Astrocyte (in vitro differentiated cells and primary cell): ENCODE results near the gene EVL. TPM values are rescaled to one million over a fixed set of nuclear protein-coding genes. Genes with fewer than 3 reads are reported as not detected.

Source experiments
- DNase-seq: peaks from one replicate; pipeline ENCODE4 v3.0.0-alpha.2; 2010; ENCODE audit warnings: low read depth
- FAIRE-seq: peaks from 2 replicates; lab custom pipeline; 2011; peaks lifted over from hg19 to GRCh38; lab: Jason Lieb, UNC
- H2AFZ ChIP-seq: 2 replicates; pipeline ENCODE4 v1.6.0; 2012; ENCODE audit warnings: low read depth, low read length, inconsistent platforms
- H3K27ac ChIP-seq: 2 replicates; pipeline ENCODE4 v1.5.1; 2011; ENCODE audit warnings: low read depth, low read length, inconsistent platforms
- H3K27me3 ChIP-seq: 2 replicates; pipeline ENCODE4 v1.6.0; 2011; ENCODE audit warnings: low read length, inconsistent platforms; ENCODE audit not compliant: insufficient read depth
- H3K36me3 ChIP-seq: 2 replicates; pipeline ENCODE4 v1.5.1; 2011; ENCODE audit warnings: low read length, inconsistent platforms; ENCODE audit not compliant: insufficient read depth
- H3K4me1 ChIP-seq: 2 replicates; pipeline ENCODE4 v1.5.1; 2011; ENCODE audit warnings: low read length, inconsistent platforms; ENCODE audit not compliant: insufficient read depth
- H3K4me2 ChIP-seq: 2 replicates; pipeline ENCODE4 v1.6.0; 2012; ENCODE audit warnings: low read length, inconsistent platforms
- H3K4me3 ChIP-seq: 2 replicates; pipeline ENCODE4 v1.5.1; 2011; ENCODE audit warnings: low read depth, mild to moderate bottlenecking, low read length, inconsistent platforms; ENCODE audit not compliant: insufficient read depth
- H3K79me2 ChIP-seq: 2 replicates; pipeline ENCODE4 v1.6.0; 2012; ENCODE audit warnings: mild to moderate bottlenecking, low read length, inconsistent platforms; ENCODE audit not compliant: insufficient read depth
- H3K9ac ChIP-seq: 2 replicates; pipeline ENCODE4 v1.6.0; 2012; ENCODE audit warnings: mild to moderate bottlenecking, low read length, inconsistent platforms
- H3K9me3 ChIP-seq: 2 replicates; pipeline ENCODE4 v1.5.1; 2012; ENCODE audit warnings: low read depth, mild to moderate bottlenecking, low read length, inconsistent platforms; ENCODE audit not compliant: insufficient read depth
- H4K20me1 ChIP-seq: 2 replicates; pipeline ENCODE4 v1.6.0; 2012; ENCODE audit warnings: low read length, inconsistent platforms; ENCODE audit not compliant: insufficient read depth
- H3K27ac Mint-ChIP-seq: one replicate; pipeline ENCODE4 v1.8.0; 2021; ENCODE audit warnings: mild to moderate bottlenecking, mixed read lengths; ENCODE audit not compliant: unreplicated experiment
- H3K27me3 Mint-ChIP-seq: one replicate; pipeline ENCODE4 v1.8.0; 2021; ENCODE audit warnings: low read depth, mixed read lengths; ENCODE audit not compliant: unreplicated experiment
- H3K36me3 Mint-ChIP-seq: one replicate; pipeline ENCODE4 v1.8.0; 2021; ENCODE audit warnings: low read depth, mixed read lengths; ENCODE audit not compliant: unreplicated experiment
- H3K4me1 Mint-ChIP-seq: one replicate; pipeline ENCODE4 v1.8.0; 2021; ENCODE audit warnings: low read depth, mixed read lengths; ENCODE audit not compliant: unreplicated experiment
- H3K4me3 Mint-ChIP-seq: one replicate; pipeline ENCODE4 v1.8.0; 2021; ENCODE audit warnings: mild to moderate bottlenecking, moderate library complexity, mixed read lengths; ENCODE audit not compliant: unreplicated experiment
- H3K9me3 Mint-ChIP-seq: one replicate; pipeline ENCODE4 v1.8.0; 2021; ENCODE audit warnings: mild to moderate bottlenecking, mixed read lengths; ENCODE audit not compliant: unreplicated experiment
- CTCF ChIP-seq: IDR thresholded peaks from 2 replicates; pipeline ENCODE4 v1.5.1; 2011; ENCODE audit warnings: low read depth, mild to moderate bottlenecking, inconsistent platforms, low read length, moderate library complexity; ENCODE audit not compliant: insufficient read depth
- EZH2 ChIP-seq: IDR thresholded peaks from 2 replicates; pipeline ENCODE4 v1.6.1; 2012; ENCODE audit warnings: mild to moderate bottlenecking, low read length, inconsistent platforms; ENCODE audit not compliant: insufficient read depth
- total RNA-seq: library from RNA; stranded (reverse); gene quantifications from 2 replicates; pipeline ENCODE4 v1.2.1, GENCODE V29; 2021

The EVL gene
- total RNA-seq, 1 donor from 2014 or later = 48.9 TPM

- FAIRE-seq (no peak), DNase-seq (no peak)
- H3K27me3 ChIP-seq = no peaks in the 10 kb centered on the region
- no peak overlapping the region for H3K9ac ChIP-seq
- TF ChIP-seq EZH2 = no peak
- TF ChIP-seq CTCF = no peak
- Mint-ChIP-seq H3K36me3 (peaks cover 3% of the 10 kb centered on the region), H3K9me3 (no peaks in the 10 kb centered on the region), H3K4me3 (no peak overlapping the region), H3K27me3 (peaks cover 4% of the 10 kb centered on the region), H3K27ac (no peak overlapping the region), H3K4me1 (peaks cover 2% of the 10 kb centered on the region)
- no peak overlapping the region for H3K4me3 ChIP-seq
- no peaks in the 10 kb centered on the region for H4K20me1 ChIP-seq
- no peak overlapping the region for H3K4me2 ChIP-seq
- no peak overlapping the region for H2AFZ ChIP-seq
- H3K27ac ChIP-seq = no peak overlapping the region
- no peaks in the 10 kb centered on the region for H3K36me3 ChIP-seq
- H3K79me2 ChIP-seq = no peaks in the 10 kb centered on the region
- no peaks in the 10 kb centered on the region for H3K4me1 ChIP-seq
- no peaks in the 10 kb centered on the region for H3K9me3 ChIP-seq
These were observed 79.4 kb downstream of the EVL start for GRCh38 chr14:100144645-100144995.

DNA sequence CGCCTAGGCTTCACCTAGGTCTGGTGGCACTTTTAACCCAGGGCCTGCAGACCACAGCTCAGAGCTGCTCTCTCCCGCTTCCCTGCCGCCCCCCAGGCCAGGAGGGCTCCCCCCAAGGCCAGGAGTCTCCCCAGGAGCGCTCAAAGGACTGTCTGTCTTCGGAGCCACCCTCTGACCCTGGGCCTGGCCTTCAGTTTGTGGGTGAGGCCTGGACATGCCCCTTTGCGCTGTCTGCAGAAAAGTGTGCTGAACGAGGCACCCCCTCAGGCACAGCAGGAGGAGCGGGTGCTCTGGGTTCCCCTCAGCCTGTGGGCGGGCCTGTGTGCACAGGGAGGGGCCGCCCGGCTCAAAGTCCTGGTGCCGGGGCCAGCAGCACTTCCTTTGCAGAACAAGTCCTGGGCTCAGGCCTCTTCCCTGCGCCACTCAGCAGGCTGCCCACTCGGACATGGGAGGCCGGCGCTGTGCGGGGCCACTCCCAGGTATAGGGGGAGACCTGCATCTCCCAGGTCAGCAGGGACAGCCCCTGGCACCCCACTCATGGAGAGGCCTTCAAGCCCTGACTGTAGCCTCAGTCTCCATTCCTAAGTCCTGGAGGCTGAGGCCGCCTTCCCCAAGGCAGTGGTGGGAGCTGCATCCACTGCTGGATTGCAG, 79.9 kb downstream of the EVL start:
- H3K27me3 ChIP-seq = no peaks in the 10 kb centered on the region
- H3K9ac ChIP-seq = no peak overlapping the region
- Mint-ChIP-seq H3K27ac (no peak overlapping the region), H3K4me3 (no peak overlapping the region), H3K36me3 (peaks cover 3% of the 10 kb centered on the region), H3K4me1 (peaks cover 2% of the 10 kb centered on the region), H3K27me3 (peaks cover 4% of the 10 kb centered on the region), H3K9me3 (no peaks in the 10 kb centered on the region)
- no peaks in the 10 kb centered on the region for H3K4me1 ChIP-seq
- no peaks in the 10 kb centered on the region for H3K79me2 ChIP-seq
- H3K4me3 ChIP-seq = no peak overlapping the region
- no peak overlapping the region for H3K4me2 ChIP-seq
- no peaks in the 10 kb centered on the region for H3K9me3 ChIP-seq
- H3K36me3 ChIP-seq = no peaks in the 10 kb centered on the region
- DNase-seq (no peak), FAIRE-seq (no peak)
- no peak overlapping the region for H2AFZ ChIP-seq
- TF ChIP-seq EZH2 = no peak
- no peak for TF ChIP-seq CTCF
- H3K27ac ChIP-seq = no peak overlapping the region
- H4K20me1 ChIP-seq = no peaks in the 10 kb centered on the region

DNA sequence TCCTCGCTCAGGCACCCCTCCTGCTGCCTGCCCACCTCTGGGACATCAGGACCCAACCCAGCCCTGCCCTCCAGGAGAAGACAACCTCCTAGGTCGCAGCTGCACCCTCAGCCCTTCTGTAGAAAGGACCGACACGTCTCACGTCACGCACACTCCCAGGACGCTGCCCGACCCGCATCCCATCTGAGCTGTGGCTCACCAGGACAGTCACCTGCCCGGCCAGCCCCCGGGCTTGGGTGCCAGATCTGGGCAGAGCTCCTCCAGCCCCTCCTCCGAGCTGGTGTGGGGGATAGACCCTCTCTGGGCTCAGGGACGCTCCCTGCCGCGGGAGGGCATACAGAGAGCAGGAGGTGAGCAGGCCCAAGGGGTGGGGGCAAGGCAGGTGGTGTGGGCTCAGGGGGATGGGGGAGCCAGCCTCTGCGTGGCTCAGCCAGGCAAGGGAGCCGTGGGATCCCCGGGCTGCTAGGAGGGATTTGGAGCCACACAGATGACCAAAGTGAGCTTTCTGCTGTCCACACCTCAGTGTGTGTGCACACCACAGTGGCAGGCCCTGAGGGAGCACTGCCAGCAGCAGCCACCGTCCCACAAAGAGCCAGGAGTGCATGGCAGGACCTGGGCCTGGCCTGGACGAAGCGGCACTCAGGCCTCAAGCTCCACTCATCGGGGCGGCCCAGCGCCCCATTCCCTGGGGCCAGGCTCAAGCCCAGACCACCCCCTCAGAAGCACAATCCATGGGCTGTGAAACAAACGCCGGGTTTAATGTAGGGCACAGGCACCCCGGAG, 80.7 kb downstream of the EVL start:
- no peak for FAIRE-seq
- H3K27ac Mint-ChIP-seq = no peak overlapping the region
- H3K9me3 ChIP-seq = no peaks in the 10 kb centered on the region

More for the DNA sequence above, 80.7 kb downstream of the EVL start:
- Histone ChIP-seq H3K27ac (no peak overlapping the region), H3K4me3 (no peak overlapping the region), H3K4me1 (no peaks in the 10 kb centered on the region), H3K79me2 (no peaks in the 10 kb centered on the region), H4K20me1 (no peaks in the 10 kb centered on the region), H3K4me2 (no peak overlapping the region), H2AFZ (no peak overlapping the region), H3K27me3 (no peaks in the 10 kb centered on the region), H3K9ac (no peak overlapping the region), H3K36me3 (no peaks in the 10 kb centered on the region)
- H3K9me3 Mint-ChIP-seq = no peaks in the 10 kb centered on the region
- TF ChIP-seq EZH2 (no peak), CTCF (no peak)
- H3K4me3 Mint-ChIP-seq = no peak overlapping the region
- DNase-seq = no peak
- peaks cover 3% of the 10 kb centered on the region for H3K36me3 Mint-ChIP-seq
- H3K4me1 Mint-ChIP-seq = no peaks in the 10 kb centered on the region
- H3K27me3 Mint-ChIP-seq = peaks cover 4% of the 10 kb centered on the region
